Measurements from ENCODE around the gene TCFL5.

The TCFL5 gene

DNA sequence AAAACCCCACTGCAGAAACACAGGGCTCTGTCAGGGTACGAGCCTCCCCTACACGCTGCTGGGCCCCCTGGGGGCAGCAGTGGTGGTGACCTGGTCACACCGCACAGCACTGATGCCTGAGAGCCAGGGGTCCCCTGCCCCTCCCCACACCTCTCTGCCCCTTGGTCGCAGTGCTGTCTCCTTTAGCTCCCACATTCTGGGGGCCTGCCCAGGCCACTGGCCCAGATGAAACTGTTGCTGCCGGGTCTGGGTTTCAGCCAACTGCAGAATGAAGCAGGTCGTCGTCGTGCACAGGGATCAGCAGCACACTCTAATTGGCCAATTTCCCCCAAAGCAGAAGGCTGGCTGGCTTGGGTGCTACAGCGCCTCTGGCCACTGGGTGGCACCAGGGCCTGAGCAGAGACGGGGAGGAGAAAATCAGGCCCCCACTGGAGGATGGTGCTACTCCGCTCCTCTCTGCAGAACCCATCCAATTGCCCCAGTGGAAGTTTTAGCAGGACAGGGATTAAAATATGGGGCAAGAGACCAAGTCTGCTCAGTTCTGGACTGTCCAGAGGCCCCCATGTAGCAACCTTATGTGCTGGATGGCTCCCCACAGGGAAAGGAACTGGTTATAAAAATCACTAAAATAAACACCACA, 38.5 kb upstream of the TCFL5 start:
- peak; percentile 82 for DNase-seq (ENCODE audit: low read depth)
- TF ChIP-seq, protein P1, sequence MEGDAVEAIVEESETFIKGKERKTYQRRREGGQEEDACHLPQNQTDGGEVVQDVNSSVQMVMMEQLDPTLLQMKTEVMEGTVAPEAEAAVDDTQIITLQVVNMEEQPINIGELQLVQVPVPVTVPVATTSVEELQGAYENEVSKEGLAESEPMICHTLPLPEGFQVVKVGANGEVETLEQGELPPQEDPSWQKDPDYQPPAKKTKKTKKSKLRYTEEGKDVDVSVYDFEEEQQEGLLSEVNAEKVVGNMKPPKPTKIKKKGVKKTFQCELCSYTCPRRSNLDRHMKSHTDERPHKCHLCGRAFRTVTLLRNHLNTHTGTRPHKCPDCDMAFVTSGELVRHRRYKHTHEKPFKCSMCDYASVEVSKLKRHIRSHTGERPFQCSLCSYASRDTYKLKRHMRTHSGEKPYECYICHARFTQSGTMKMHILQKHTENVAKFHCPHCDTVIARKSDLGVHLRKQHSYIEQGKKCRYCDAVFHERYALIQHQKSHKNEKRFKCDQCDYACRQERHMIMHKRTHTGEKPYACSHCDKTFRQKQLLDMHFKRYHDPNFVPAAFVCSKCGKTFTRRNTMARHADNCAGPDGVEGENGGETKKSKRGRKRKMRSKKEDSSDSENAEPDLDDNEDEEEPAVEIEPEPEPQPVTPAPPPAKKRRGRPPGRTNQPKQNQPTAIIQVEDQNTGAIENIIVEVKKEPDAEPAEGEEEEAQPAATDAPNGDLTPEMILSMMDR (IDR thresholded peaks at IDR 0.05; ENCODE audit: insufficient read depth, low read depth, low read length, missing control alignments) = peak; percentile 92

DNA sequence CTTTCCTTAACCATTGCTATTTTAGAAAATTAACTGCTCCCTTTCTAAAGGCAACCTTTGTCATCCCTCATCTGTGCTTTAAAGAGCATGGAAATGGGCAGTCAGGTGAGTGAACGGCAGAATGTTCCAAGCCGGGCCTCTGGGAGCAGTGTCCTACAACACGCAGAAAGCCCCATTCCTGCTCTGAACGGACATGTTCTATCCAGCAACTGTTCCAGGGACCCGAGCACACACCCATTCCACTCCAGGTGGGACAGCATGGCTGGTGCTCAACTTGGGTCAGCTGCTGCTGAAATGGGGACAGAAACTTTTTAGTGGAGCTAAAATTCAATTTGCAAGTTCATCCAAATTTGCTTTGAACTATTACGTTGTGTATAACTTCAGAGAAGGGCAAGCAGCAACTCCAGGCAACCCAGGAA, 38.0 kb upstream of the TCFL5 start:
- no peak for DNase-seq (ENCODE audit: low read depth)
- H3K4me3 ChIP-seq (ENCODE audit: low read depth, low read length) = no peak overlapping the region
- TF ChIP-seq, protein P1 (IDR thresholded peaks at IDR 0.05; ENCODE audit: insufficient read depth, low read depth, low read length, missing control alignments) = no peak

More for the DNA sequence above, 38.5 kb upstream of the TCFL5 start:
- no peak overlapping the region for H3K4me3 ChIP-seq (ENCODE audit: low read depth, low read length)

- H3K4me3 ChIP-seq (ENCODE audit: low read depth, low read length) = no peak overlapping the region
- TF ChIP-seq, protein P1 (IDR thresholded peaks at IDR 0.05; ENCODE audit: insufficient read depth, low read depth, low read length, missing control alignments) = no peak
- peak; percentile 45 for DNase-seq (ENCODE audit: low read depth)
Measured at GRCh38 chr20:62898970-62899632, 37.5 kb upstream of the TCFL5 start.

GRCh38 chr20:62898093-62898964, 36.7 kb upstream of the TCFL5 start:
- no peak for DNase-seq (ENCODE audit: low read depth)
- no peak overlapping the region for H3K4me3 ChIP-seq (ENCODE audit: low read depth, low read length)
- TF ChIP-seq, protein P1 (IDR thresholded peaks at IDR 0.05; ENCODE audit: insufficient read depth, low read depth, low read length, missing control alignments) = no peak

GRCh38 chr20:62897666-62898065, 36.0 kb upstream of the TCFL5 start:
- H3K4me3 ChIP-seq (ENCODE audit: low read depth, low read length) = no peak overlapping the region
- TF ChIP-seq, protein P1 (IDR thresholded peaks at IDR 0.05; ENCODE audit: insufficient read depth, low read depth, low read length, missing control alignments) = no peak
- no peak for DNase-seq (ENCODE audit: low read depth)

GRCh38 chr20:62896526-62896925, 34.9 kb upstream of the TCFL5 start:
- no peak for DNase-seq (ENCODE audit: low read depth)
- TF ChIP-seq, protein P1 (IDR thresholded peaks at IDR 0.05; ENCODE audit: insufficient read depth, low read depth, low read length, missing control alignments) = no peak
- no peak overlapping the region for H3K4me3 ChIP-seq (ENCODE audit: low read depth, low read length)

Measured in GM12865 (cell line).